ENCODE data around the gene NDN.
A peak's percentile ranks its signal among the peaks of the same experiment; 100 is the strongest.

NDN gene

GRCh38 chr15:23642413-23643044 lies 44.6 kb downstream of the NDN start:
- FAIRE-seq: no peak
- DNase-seq (ENCODE audit: insufficient read length, low spot score): peak; percentile 42
- peak; percentile 94 for TF ChIP-seq CTCF (IDR thresholded peaks at IDR 0.05; ENCODE audit: insufficient read depth, missing control alignments)
